C4-2B (cell line): Measurements from ENCODE around the gene NID2.

ENCODE experiments used
- CTCF ChIP-seq: fragments of 450-650 bp; conservative IDR thresholded peaks from 2 replicates; pipeline ENCODE4 v1.5.1; 2017; ENCODE audit warnings: mild to moderate bottlenecking
- ZFX ChIP-seq: fragments of 450-650 bp; IDR thresholded peaks from 2 replicates; pipeline ENCODE4 v1.6.1; 2017

GRCh38 chr14:52090936-52091335 lies 22.1 kb upstream of the NID2 start:
- no peak for TF ChIP-seq CTCF
- no peak for TF ChIP-seq ZFX
